Measurements from ENCODE around the gene CCDC154.
A peak's percentile ranks its signal among the peaks of the same experiment; 100 is the strongest.

The CCDC154 gene

GRCh38 chr16:1427473-1428461 lies 16.6 kb downstream of the CCDC154 start:
- Histone ChIP-seq H3K4me3 (ENCODE audit: low read depth, low read length) (no peak overlapping the region), H3K27ac (ENCODE audit: extremely low read depth, low read depth, low read length) (no peak overlapping the region), H3K36me3 (ENCODE audit: control insufficient read depth in 2 of 2, insufficient read depth in 1 of 2, low read length in 2 of 2) (no peaks in the 10 kb centered on the region), H3K4me1 (ENCODE audit: control insufficient read depth, insufficient read depth, low read length) (no peaks in the 10 kb centered on the region; the same call in 1 of the 2 replicates), H3K9me3 (ENCODE audit: control insufficient read depth, insufficient read depth, low read depth, low read length) (no peaks in the 10 kb centered on the region)
- ChIA-PET CTCF (interaction anchor here (0.6 kb wide), 1 partner anchor 64 kb away, joined by 5 read pairs; no protein-coding TSS in a partner anchor), POLR2A (no interaction called here)
- no peak for TF ChIP-seq ZNF785 (tag by site-specific recombination; IDR thresholded peaks at IDR 0.05)
- TF ChIP-seq ZNF184 (tag by site-specific recombination; IDR thresholded peaks at IDR 0.05) = no peak
- TF ChIP-seq KLF1 (tag by site-specific recombination; IDR thresholded peaks at IDR 0.05) = no peak
- TF ChIP-seq ZBTB6 (tag by site-specific recombination; IDR thresholded peaks at IDR 0.05) = peak; percentile 82; the same call in 1 of the 2 replicates
- no peak for TF ChIP-seq TCF7L2 (IDR thresholded peaks at IDR 0.05; ENCODE audit: borderline replicate concordance, low read depth, low read length)

GRCh38 chr16:1426734-1427471 lies 17.5 kb downstream of the CCDC154 start:
- Histone ChIP-seq H3K9me3 (ENCODE audit: control insufficient read depth, insufficient read depth, low read depth, low read length) (no peaks in the 10 kb centered on the region), H3K36me3 (ENCODE audit: control insufficient read depth in 2 of 2, insufficient read depth in 1 of 2, low read length in 2 of 2) (no peaks in the 10 kb centered on the region), H3K4me3 (ENCODE audit: low read depth, low read length) (no peak overlapping the region), H3K27ac (ENCODE audit: extremely low read depth, low read depth, low read length) (no peak overlapping the region), H3K4me1 (ENCODE audit: control insufficient read depth, insufficient read depth, low read length) (no peaks in the 10 kb centered on the region; the same call in 1 of the 2 replicates)
- POLR2A ChIA-PET = no interaction called here
- CTCF ChIA-PET = interaction anchor here (0.6 kb wide), 2 partner anchors 57 to 63 kb away, joined by 3 to 5 read pairs; no protein-coding TSS in a partner anchor
- TF ChIP-seq ZFHX2 (tag by site-specific recombination; conservative IDR thresholded peaks at IDR 0.05) (peak; percentile 87), CTCF (tag by site-specific recombination; IDR thresholded peaks at IDR 0.05) (no peak), ZBTB8A (tag by site-specific recombination; IDR thresholded peaks at IDR 0.05) (peak; percentile 82), EGR2 (tag by site-specific recombination; IDR thresholded peaks at IDR 0.05; ENCODE audit: low read depth) (peak; percentile 85)

GRCh38 chr16:1425616-1426370 lies 18.6 kb downstream of the CCDC154 start:
- POLR2A ChIA-PET = interaction anchor here (0.7 kb wide), 1 partner anchor 72 kb away, joined by 4 read pairs; no protein-coding TSS in a partner anchor
- Histone ChIP-seq H3K36me3 (ENCODE audit: control insufficient read depth in 2 of 2, insufficient read depth in 1 of 2, low read length in 2 of 2) (no peaks in the 10 kb centered on the region), H3K4me3 (ENCODE audit: low read depth, low read length) (no peak overlapping the region), H3K27ac (ENCODE audit: extremely low read depth, low read depth, low read length) (no peak overlapping the region), H3K9me3 (ENCODE audit: control insufficient read depth, insufficient read depth, low read depth, low read length) (no peaks in the 10 kb centered on the region), H3K4me1 (ENCODE audit: control insufficient read depth, insufficient read depth, low read length) (no peaks in the 10 kb centered on the region; the same call in 1 of the 2 replicates)
- CTCF ChIA-PET = interaction anchor here (0.7 to 1.1 kb wide), 2 partner anchors 12 to 582 kb away, joined by 3 to 4 read pairs; no protein-coding TSS in a partner anchor
- TF ChIP-seq ZSCAN18 (tag by site-specific recombination; IDR thresholded peaks at IDR 0.05) (no peak), WT1 (tag by site-specific recombination; IDR thresholded peaks at IDR 0.05) (no peak), KLF9 (tag by site-specific recombination; IDR thresholded peaks at IDR 0.05; ENCODE audit: low read depth) (no peak), ZNF560 (tag by site-specific recombination; IDR thresholded peaks at IDR 0.05; ENCODE audit: borderline replicate concordance) (no peak), ZNF521 (tag by site-specific recombination; IDR thresholded peaks at IDR 0.05) (no peak), OSR2 (tag by site-specific recombination; IDR thresholded peaks at IDR 0.05) (no peak), ZBTB44 (tag by site-specific recombination; IDR thresholded peaks at IDR 0.05) (no peak), ZFP41 (tag by site-specific recombination; IDR thresholded peaks at IDR 0.05; ENCODE audit: borderline replicate concordance) (no peak), ZNF48 (tag by site-specific recombination; IDR thresholded peaks at IDR 0.05) (no peak), PBX3 (CRISPR knock-in tag; IDR thresholded peaks at IDR 0.05) (no peak), ZNF623 (tag by site-specific recombination; IDR thresholded peaks at IDR 0.05) (no peak)

Data from HEK293 (cell line).